GM18511 (cell line): ENCODE results near the gene FAM209B.
"Not testable (repeated sequence)": the region's sequence is repeated elsewhere in the genome, so short reads cannot be mapped to it uniquely, and the experiment has no call there.

Experiments
- ATAC-seq: cut with Tn5 transposase; IDR thresholded peaks from one replicate; pipeline ENCODE4 v1.9.1; 2021; ENCODE audit warnings: mild to moderate bottlenecking, moderate library complexity; ENCODE audit not compliant: unreplicated experiment

Gene FAM209B

DNA sequence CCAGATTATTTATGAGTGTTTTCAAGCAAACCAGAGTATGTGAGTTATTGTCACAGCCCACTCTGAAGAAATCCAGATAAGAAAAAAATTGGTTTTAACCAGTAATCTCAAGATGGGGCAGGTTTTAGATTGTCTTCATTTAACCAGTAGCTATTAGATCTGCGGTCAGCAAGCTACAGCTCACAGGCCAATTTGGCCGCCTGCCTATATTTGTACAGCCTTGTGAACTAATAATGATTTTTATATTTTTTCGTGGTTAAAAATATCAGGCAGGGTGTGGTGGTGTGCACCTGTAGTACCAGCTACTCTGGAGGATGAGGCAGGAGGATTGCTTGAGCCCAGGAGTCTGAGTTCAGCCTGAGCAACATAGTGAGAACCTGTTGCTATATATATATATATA lies 5.0 kb downstream of the FAM209B start:
- no peak for ATAC-seq

DNA sequence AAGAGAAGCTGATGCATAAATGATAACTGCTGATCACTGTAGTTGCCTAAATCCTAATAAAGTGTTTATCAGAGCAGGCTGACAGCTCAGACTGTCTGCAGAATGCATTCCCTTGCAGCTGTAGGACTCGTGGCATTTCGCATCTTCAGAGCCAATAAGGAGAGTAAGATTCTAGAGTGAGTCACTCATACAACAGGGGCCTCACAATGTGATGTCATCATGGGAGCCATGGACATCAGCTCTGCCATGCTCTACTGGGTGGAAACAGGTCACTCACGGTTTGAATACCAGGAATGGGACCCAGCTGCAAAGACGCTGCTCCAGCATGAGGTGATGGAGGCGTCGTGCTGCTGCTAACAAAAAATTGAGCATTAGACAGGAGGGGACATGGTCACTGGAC lies 7.4 kb downstream of the FAM209B start:
- ATAC-seq = no peak

DNA sequence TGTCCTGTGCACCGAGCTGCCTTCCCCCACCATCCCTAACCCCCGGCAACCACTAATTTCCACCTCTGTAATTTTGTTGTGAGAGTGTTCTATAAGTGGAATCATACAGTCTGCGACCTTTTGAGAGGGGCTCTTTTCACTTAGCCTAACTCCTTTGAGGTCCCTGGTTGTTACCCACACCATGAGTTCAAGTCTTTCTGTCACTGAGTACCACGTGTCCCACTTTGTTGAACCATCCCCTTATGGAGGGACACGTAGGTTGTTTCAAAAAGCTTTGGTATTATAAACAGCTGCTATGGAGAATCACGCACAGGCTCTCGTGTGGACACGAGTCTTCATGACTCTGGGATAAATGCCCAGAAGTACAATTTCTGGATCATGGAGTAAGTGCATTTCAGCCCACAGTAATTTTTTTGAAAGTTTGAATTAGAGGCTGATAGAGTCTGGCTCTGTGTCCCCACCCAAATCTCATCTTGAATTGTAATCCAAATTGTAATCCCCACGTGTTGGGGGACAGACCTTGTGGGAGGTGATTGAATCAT lies 9.5 kb downstream of the FAM209B start:
- ATAC-seq = no peak

DNA sequence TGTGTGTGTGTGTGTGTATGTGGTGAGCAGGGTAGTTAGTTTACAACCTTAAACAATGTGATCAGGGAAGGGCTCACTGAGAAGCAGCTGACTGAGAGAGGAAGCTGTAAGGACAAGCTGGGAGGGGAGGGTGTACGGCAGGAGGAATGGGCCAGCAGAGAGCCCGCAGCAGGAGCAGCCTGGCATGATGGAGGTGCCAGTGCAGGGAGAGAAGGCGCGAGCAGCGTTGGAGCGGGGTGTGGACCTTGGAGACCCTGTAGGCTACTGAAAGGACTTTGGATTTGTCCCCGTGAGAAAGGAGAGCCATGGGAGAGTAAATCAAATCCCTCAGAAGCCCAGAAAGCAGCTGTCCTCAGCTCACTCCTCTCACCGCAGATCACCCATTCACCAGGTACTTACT lies 18.5 kb downstream of the FAM209B start:
- no peak for ATAC-seq

DNA sequence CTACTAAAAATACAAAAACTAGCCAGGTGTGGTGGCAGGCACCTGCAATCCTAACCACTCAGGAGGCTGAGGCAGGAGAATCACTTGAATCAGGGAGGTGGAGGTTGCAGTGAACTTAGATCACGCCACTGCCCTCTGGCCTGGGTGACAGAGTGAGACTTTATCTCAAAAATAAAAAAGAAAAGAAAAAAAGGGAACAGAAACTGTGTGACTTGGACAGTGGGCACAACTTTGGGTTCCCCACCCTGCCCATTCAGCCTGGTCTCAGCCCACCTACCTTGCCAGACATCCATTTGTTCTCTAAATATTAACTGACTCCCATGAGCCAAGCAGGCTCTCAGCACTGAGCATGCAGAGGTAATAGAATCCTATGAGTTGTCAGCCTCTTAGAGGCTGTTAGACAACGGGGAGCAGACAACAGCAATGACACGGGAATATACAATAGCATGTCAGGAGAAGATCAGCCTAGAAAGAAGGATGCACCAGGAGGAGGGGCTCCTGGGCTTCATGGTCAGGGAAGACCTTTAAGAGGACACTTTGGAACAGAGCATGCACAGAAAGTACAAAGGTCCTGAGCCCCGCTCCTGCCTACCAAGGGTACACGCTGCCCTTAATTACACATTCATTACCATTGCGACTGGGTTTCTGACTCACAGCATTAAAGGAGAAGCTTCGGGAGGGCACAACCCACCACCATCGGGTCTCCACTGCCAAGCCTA lies 20.0 kb downstream of the FAM209B start:
- ATAC-seq = peak; percentile 54

DNA sequence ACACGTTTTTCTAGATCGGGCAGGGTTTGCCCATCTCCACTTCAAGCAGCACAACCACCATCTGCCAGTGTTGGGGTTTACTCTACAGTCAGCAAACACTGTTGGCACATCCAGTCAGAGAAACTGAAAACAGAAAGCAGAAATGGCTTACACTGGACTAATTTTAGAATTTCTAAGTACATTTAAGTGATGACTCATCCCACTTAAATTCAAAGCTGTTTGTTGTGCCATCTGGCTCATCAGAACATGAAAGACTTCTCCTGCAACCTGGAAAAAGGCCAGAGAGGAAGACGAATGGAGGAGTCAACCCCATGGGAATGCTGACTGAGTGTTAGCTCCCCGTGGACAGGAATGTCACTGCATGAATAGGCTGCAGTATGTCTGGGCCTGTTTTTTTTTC lies 21.8 kb downstream of the FAM209B start:
- ATAC-seq = peak; percentile 90

DNA sequence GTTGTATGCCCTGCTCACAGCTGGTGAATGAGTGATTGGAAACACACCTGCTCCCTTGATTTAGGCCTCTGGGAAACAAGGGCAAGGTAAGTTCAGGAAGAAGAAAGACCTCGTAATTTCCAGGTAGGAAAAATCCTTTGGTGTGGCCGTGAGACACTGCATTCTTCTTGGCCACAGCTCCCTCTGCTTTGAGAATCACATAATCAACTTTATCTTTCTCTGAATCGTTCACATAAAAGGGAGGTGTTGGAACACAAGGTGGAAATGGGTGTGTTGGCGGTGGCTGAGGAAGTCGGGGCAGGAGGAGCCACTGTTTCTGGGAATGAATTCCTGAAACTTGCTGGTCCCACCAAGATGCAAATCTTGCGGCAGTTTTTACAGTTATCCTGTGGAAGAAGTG lies 25.9 kb downstream of the FAM209B start:
- ATAC-seq = no peak

DNA sequence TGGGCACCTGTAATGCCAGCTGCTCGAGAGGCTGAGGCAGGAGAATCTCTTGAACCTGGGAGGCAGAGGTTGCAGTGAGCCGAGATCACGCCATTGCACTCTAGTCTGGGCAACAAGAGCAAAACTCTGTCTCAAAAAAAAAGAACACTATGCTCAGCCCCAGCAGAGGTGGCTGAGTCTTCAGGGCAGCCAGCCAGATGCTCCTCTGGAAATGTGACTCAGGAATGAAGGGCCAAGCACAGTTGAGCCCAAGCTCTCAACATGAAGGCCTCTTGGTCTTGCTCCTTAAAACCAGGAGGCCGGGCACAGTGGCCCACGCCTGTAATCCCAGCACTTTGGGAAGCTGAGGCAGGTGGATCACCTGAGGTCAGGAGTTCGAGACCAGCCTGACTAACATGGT lies 31.5 kb downstream of the FAM209B start:
- ATAC-seq = not testable (repeated sequence)

DNA sequence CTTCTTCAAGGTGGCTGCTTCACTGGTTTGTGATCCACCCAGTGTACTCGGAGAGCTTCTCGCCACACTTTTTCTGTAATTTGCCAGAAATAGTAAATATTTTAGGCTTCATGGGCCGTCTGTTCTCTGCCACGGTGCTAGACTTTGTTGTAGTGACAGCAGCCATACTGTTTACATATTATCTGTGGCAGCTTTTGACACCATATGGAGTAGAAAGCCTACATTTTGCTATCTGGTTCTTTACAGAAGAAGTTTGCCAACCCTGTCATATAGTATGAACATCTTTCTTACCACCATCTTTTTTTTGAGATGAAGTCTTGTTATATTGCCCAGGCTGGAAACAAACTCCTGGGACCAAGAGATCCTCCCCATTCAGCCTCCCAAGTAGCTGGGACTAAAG lies 32.5 kb downstream of the FAM209B start:
- ATAC-seq = no peak

DNA sequence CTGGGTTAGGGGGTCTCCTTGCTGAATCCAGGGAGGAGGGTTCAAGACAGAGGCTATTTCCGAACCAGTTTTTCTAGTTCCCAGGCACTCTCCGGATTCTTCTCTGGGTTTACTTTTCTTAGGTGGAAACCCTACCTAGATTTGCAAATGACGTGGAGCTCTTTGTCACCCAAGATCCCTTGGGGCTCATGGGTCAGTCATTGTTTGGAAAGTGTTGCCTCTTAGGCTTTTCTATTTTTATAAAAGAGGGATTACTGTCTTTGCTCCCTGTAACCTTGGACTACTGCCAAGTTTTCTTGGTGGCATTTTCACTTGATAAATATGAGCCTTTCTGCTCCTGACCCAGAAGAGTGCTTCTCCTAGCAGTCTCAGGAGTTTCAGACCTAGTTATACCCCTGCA lies 33.6 kb downstream of the FAM209B start:
- ATAC-seq = no peak

DNA sequence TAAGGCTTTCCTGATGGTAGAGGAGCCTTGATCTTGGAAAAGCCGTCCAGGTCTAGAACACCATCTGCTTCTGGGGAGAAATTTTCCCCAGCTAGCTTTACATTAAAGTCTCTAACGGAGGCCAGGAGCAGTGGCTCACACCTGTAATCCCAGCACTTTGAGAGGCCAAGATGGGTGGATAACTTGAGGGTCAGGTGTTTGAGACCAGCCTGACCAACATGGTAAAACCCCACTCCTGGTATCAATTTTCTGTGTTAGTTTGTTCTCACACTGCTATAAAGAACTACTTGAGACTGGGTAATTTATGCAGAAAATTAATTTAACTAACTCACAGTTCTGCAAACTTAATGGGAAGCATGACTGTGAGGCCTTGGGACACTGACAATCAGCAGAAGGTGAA lies 37.8 kb downstream of the FAM209B start:
- ATAC-seq = no peak

DNA sequence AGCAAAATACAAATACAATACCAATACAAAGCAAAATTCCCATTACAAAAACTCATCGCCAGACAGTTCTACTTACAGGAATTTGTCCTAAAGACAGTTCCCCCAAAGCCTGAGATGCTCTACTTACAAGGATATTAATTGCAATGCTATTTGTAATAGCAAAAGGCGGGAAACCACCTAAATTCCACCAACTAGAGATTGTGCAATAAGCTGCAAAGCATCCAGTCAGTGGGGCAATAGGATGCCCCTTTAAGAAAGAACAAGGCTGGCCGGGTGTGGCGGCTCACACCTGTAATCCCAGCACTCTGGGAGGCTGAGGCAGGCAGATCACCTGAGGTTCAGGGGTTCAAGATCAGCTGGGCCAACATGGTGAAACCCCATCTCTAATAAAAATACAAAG lies 39.1 kb downstream of the FAM209B start:
- no peak for ATAC-seq

DNA sequence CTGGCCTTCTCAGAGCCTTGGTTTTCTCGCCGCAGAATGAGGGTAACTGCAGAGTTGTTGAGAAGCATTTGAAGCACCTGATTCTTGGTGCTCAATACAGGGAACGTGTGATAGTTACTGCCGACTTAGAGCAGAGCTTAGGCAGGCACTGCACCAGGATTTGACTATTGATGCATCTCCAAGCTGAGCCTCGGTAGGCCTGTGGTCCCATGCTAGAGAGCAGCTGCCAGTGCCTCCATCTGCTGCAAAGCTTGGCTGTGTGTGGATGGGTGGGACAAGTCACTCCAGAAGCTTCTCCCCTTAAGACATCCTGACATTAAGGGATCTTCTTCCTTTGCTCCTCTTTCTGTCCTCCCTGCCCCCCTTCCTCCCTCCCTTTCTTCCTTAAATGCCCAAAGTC lies 40.9 kb downstream of the FAM209B start:
- ATAC-seq = no peak

DNA sequence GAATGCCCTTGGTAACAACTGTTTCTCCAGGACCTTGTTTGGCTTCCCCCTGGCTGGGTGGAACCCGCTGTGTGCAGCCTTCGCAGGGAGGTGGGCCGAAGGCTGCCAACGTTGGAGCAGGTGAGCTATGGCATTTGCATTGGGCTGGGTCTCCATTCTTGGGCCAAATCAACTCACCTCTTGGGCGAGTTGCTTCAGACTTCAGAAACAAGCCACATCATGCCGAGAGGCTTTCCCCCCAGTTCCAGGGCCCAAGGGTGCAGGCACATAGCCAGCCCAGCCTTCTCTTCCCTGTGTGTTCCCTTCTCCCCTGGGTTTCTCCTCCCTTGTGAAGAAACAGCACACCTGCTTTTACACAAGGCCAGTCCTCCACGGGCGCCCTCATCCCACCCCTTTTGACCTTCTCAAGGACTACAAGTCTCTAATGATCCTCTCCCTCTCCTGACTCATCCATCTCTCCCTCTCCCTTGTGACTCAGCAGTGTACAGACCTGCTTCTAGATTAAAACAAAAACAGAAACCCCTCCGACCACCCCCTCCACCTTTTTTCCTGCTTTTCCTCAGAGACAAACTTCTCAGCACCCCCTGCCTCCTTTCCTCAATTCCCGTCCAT lies 41.6 kb downstream of the FAM209B start:
- no peak for ATAC-seq

DNA sequence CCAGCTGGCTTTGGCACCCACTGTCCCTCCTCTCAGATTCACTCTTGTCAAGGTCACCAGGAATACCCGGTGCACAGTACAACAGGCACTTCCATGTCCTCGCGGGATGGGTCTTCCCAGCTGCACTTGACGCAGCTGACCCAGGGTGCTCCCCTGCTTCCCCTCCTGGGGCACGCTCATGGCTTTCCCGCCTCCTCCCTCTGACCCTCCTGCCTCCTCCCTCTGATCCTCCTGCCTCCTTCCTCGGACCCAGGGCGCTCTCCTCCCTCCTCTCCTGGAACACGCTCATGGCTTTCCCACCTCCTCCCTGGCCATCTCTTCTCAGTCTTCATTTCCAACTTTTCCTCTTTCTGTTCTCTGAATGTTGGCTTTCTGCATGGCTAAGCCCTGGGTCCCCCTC lies 42.1 kb downstream of the FAM209B start:
- no peak for ATAC-seq

DNA sequence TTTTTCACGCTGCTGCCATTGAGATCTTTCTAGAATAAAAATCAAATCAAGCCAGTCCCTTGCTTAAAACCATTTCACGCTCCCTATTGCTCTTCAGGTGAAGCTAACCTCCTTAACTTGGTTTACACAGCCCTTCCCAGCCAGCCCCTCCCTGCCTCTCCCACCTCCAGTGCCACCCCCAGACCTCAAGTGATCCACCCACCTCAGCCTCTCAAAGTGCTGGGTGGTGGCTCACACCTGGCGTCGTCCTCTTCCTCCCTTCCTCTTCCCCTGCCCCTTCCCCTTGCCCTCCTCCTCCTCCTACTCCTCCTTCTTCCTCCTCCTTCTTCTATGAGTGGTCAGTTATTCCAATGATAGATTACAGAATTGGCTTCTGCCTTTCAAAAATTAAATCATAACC lies 42.9 kb downstream of the FAM209B start:
- ATAC-seq = no peak

DNA sequence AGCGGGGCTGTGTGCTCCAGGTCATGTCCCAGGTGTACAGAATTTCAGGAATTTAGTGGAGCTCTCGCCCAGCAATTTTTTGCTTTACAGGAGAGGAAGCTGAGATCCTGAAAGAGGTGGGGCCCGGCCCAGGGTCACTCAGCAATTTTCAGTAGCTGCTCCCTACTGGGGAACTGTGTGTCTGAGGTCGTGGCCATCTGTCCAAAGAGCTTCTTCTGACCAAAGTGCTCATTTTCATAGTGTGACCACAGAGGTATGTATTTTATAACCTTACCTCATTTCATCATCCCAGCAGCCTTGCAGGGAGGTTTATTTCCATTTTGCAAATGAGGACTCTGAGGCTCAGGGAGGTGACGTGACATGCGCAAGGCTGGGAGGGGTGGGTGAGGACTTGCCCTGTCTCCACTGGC lies 46.3 kb downstream of the FAM209B start:
- no peak for ATAC-seq

DNA sequence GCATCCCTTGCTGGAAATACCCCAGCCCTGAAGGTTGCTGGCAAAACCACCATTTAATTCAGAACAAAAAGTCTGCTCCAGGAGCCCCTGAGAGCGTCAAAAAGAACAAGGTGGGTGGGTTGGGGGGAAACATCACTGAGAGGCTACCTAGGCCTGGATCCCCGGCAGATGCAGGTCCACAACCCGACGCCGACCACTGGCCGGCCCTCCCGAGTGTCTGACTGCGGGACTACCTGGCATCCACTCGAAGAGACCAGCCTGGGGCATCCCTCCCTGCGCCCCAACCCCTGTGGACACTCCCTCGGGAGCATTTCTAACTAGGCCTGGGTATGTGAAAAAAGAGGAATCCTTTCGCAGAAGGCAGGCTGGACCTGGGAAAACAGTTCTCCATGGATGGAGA lies 47.2 kb downstream of the FAM209B start:
- no peak for ATAC-seq

DNA sequence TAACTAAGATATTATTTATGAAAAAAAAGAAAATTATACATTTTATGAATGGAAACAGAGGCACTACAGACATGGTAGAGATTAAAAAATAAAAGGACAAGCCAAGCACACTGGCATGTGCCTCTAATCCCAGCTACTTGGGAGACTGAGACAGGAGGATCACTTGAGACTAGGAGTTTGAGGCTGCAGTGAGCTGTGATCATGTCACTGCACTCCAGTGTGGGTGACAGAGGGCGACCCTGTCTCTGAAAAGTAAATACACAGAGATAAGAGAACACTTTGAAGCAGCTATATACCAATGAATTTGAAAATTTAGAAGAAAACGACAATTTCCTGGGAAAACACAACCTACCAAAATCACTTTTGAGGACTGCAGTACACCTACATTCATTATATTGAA lies 48.7 kb downstream of the FAM209B start:
- ATAC-seq = no peak

DNA sequence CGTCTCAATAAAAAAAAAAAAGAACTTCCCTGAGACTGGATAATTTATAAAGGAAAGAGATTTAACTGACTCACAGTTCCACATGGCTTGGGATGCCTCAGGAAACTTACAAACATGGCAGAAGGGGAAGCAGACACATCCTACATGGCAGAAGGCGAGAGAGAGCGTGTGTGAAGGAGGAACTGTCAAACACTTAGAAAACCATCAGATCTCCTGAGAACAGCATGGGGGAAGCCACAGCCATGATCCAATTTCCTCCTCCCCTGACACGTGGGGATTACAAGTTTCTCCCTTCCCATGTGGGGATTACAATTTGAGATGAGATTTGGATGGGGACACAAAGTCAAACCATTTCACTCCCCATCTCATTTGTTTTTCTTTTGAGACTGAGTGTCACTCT lies 49.5 kb downstream of the FAM209B start:
- no peak for ATAC-seq

DNA sequence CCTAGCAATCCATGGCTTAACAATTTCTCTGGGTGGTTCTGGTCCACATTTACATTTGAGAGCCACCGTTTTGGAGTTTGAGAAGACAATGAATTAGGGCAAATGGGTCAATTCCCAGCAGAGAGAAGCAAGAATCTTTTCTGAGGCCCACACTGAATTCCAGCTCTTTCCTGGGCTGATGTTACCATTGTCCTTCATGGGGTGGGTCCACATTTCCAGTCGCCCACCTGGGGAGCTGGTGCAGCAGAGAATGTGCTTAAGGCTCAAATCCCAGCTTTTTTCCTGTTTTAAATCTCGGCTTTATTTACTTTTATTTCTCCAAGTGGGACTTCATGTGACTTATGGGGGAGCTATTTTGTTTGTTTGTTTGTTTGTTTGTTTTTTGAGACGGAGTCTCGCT lies 51.9 kb downstream of the FAM209B start:
- ATAC-seq = no peak
